Coronary artery (tissue), 2 donors: ENCODE data around the gene SATB1.

ENCODE experiments used
- DNase-seq: peaks from one replicate; pipeline ENCODE4 v3.0.0-alpha.2; 2017; ENCODE audit warnings: low spot score
- H3K27ac ChIP-seq, 2 donors: fragments of 200-600 bp; sonication (generic); one replicate each; pipeline ENCODE4 v1.5.1; 2016 to 2019
- H3K4me3 ChIP-seq: fragments of 200-600 bp; sonication (generic); 2 replicates; pipeline ENCODE4 v1.5.1; 2016; ENCODE audit warnings: mild to moderate bottlenecking, moderate library complexity
- CTCF ChIP-seq: fragments of 200-600 bp; sonication (generic); IDR thresholded peaks from one replicate; pipeline ENCODE4 v1.5.1; 2019; ENCODE audit warnings: antibody characterized with exemption

Gene SATB1

GRCh38 chr3:18415167-18415566 lies 10.0 kb downstream of the SATB1 start:
- Histone ChIP-seq H3K4me3 (no peak overlapping the region), H3K27ac (no peak overlapping the region)
- DNase-seq = no peak
- TF ChIP-seq CTCF = no peak

GRCh38 chr3:18412684-18413083 lies 12.5 kb downstream of the SATB1 start:
- no peak for TF ChIP-seq CTCF
- Histone ChIP-seq H3K27ac (no peak overlapping the region), H3K4me3 (no peak overlapping the region)
- no peak for DNase-seq

GRCh38 chr3:18411541-18411940 lies 13.6 kb downstream of the SATB1 start:
- H3K4me3 ChIP-seq = no peak overlapping the region
- no peak for DNase-seq
- no peak overlapping the region for H3K27ac ChIP-seq
- TF ChIP-seq CTCF = no peak

- no peak overlapping the region for H3K27ac ChIP-seq
- no peak for TF ChIP-seq CTCF
- no peak overlapping the region for H3K4me3 ChIP-seq
- no peak for DNase-seq
Measured at GRCh38 chr3:18410205-18410604, 14.9 kb downstream of the SATB1 start.

GRCh38 chr3:18409266-18409665 lies 15.9 kb downstream of the SATB1 start:
- no peak for DNase-seq
- no peak overlapping the region for H3K27ac ChIP-seq
- no peak for TF ChIP-seq CTCF
- no peak overlapping the region for H3K4me3 ChIP-seq

- TF ChIP-seq CTCF = no peak
- Histone ChIP-seq H3K4me3 (no peak overlapping the region), H3K27ac (no peak overlapping the region)
- DNase-seq = no peak
Measured at GRCh38 chr3:18405141-18405540, 20.0 kb downstream of the SATB1 start.

- TF ChIP-seq CTCF = no peak
- DNase-seq = no peak
- Histone ChIP-seq H3K4me3 (no peak overlapping the region), H3K27ac (no peak overlapping the region)
Measured at GRCh38 chr3:18403061-18403460, 22.1 kb downstream of the SATB1 start.
